ENCODE measurements around the gene SLC2A11. TPM values are rescaled to one million over a fixed set of nuclear protein-coding genes. Genes with fewer than 3 reads are reported as not detected.
A peak's percentile ranks its signal among the peaks of the same experiment; 100 is the strongest.

SLC2A11 gene
- total RNA-seq, 1 donor from 2014 or later: 22.6 TPM

- no peak for TF ChIP-seq CTCF (IDR thresholded peaks at IDR 0.05)
- H3K9me3 Mint-ChIP-seq (ENCODE audit: unreplicated experiment): no peaks in the 10 kb centered on the region
- peaks cover 37% of the 10 kb centered on the region for H3K4me1 Mint-ChIP-seq (ENCODE audit: unreplicated experiment)
- H3K4me3 Mint-ChIP-seq (ENCODE audit: unreplicated experiment): no peak overlapping the region
- H3K27ac Mint-ChIP-seq (ENCODE audit: unreplicated experiment): peak overlapping the region; percentile 83
- no peaks in the 10 kb centered on the region for H3K27me3 Mint-ChIP-seq (ENCODE audit: unreplicated experiment)
- peaks cover 36% of the 10 kb centered on the region for H3K36me3 Mint-ChIP-seq (ENCODE audit: unreplicated experiment)
- DNase-seq (ENCODE audit: extremely low spot score, unreplicated experiment): no peak
Observed at GRCh38 chr22:23828800-23829680, 28.6 kb upstream of the SLC2A11 start.

GRCh38 chr22:23829845-23830372 is 27.8 kb upstream of the SLC2A11 start:
- H3K27ac Mint-ChIP-seq (ENCODE audit: unreplicated experiment): peak overlapping the region; percentile 83

GRCh38 chr22:23831261-23831660 is 26.4 kb upstream of the SLC2A11 start:
- no peak for DNase-seq (ENCODE audit: extremely low spot score, unreplicated experiment)
- Mint-ChIP-seq H3K9me3 (ENCODE audit: unreplicated experiment) (no peaks in the 10 kb centered on the region), H3K27ac (ENCODE audit: unreplicated experiment) (peak overlapping the region; percentile 70), H3K4me1 (ENCODE audit: unreplicated experiment) (peaks cover 30% of the 10 kb centered on the region), H3K36me3 (ENCODE audit: unreplicated experiment) (peaks cover 29% of the 10 kb centered on the region), H3K4me3 (ENCODE audit: unreplicated experiment) (peak overlapping the region; percentile 27), H3K27me3 (ENCODE audit: unreplicated experiment) (no peaks in the 10 kb centered on the region)
- no peak for TF ChIP-seq CTCF (IDR thresholded peaks at IDR 0.05)

More at GRCh38 chr22:23829845-23830372, 27.8 kb upstream of the SLC2A11 start:
- Mint-ChIP-seq H3K27me3 (ENCODE audit: unreplicated experiment) (no peaks in the 10 kb centered on the region), H3K4me3 (ENCODE audit: unreplicated experiment) (peak overlapping the region; percentile 31), H3K36me3 (ENCODE audit: unreplicated experiment) (peaks cover 34% of the 10 kb centered on the region), H3K9me3 (ENCODE audit: unreplicated experiment) (no peaks in the 10 kb centered on the region), H3K4me1 (ENCODE audit: unreplicated experiment) (peaks cover 36% of the 10 kb centered on the region)
- no peak for TF ChIP-seq CTCF (IDR thresholded peaks at IDR 0.05)
- DNase-seq (ENCODE audit: extremely low spot score, unreplicated experiment): no peak

GRCh38 chr22:23831781-23832180 is 25.9 kb upstream of the SLC2A11 start:
- no peak overlapping the region for H3K27ac Mint-ChIP-seq (ENCODE audit: unreplicated experiment)
- no peak overlapping the region for H3K4me3 Mint-ChIP-seq (ENCODE audit: unreplicated experiment)
- peaks cover 24% of the 10 kb centered on the region for H3K4me1 Mint-ChIP-seq (ENCODE audit: unreplicated experiment)
- H3K36me3 Mint-ChIP-seq (ENCODE audit: unreplicated experiment): peaks cover 31% of the 10 kb centered on the region
- no peaks in the 10 kb centered on the region for H3K27me3 Mint-ChIP-seq (ENCODE audit: unreplicated experiment)
- DNase-seq (ENCODE audit: extremely low spot score, unreplicated experiment): no peak
- no peaks in the 10 kb centered on the region for H3K9me3 Mint-ChIP-seq (ENCODE audit: unreplicated experiment)
- no peak for TF ChIP-seq CTCF (IDR thresholded peaks at IDR 0.05)
